GM21619 (cell line): ENCODE results near the gene NT5DC4.

Source experiments
- ATAC-seq: cut with Tn5 transposase; IDR thresholded peaks from one replicate; pipeline ENCODE4 v1.9.1; 2021; ENCODE audit not compliant: unreplicated experiment

NT5DC4 gene

GRCh38 chr2:112720785-112721184, at the start of gene NT5DC4:
Gene NT5DC4, plus strand, starts transcription at chr2:112721020. Its CDS starts 60 bp downstream, at chr2:112721080.
- no peak for ATAC-seq

- no peak for ATAC-seq
Measured at GRCh38 chr2:112671801-112672200, 49.0 kb upstream of the NT5DC4 start.

- no peak for ATAC-seq
Measured at GRCh38 chr2:112673008-112673407, 47.8 kb upstream of the NT5DC4 start.

GRCh38 chr2:112674229-112674628, 46.6 kb upstream of the NT5DC4 start:
- ATAC-seq: no peak

GRCh38 chr2:112679484-112679883, 41.3 kb upstream of the NT5DC4 start:
- ATAC-seq: no peak

GRCh38 chr2:112680666-112681101, 40.1 kb upstream of the NT5DC4 start:
- ATAC-seq: no peak

GRCh38 chr2:112682101-112682500, 38.7 kb upstream of the NT5DC4 start:
- no peak for ATAC-seq

- no peak for ATAC-seq
Measured at GRCh38 chr2:112683550-112684414, 37.0 kb upstream of the NT5DC4 start.

- no peak for ATAC-seq
Measured at GRCh38 chr2:112684415-112684775, 36.4 kb upstream of the NT5DC4 start.

- ATAC-seq: no peak
Measured at GRCh38 chr2:112685271-112685884, 35.4 kb upstream of the NT5DC4 start.

GRCh38 chr2:112686348-112687217, 34.2 kb upstream of the NT5DC4 start:
- no peak for ATAC-seq

GRCh38 chr2:112687522-112687921, 33.3 kb upstream of the NT5DC4 start:
- ATAC-seq: no peak

- ATAC-seq: no peak
Measured at GRCh38 chr2:112688086-112688880, 32.5 kb upstream of the NT5DC4 start.

GRCh38 chr2:112690853-112691401, 29.9 kb upstream of the NT5DC4 start:
- ATAC-seq: peak; percentile 36

- ATAC-seq: no peak
Measured at GRCh38 chr2:112691881-112692281, 28.9 kb upstream of the NT5DC4 start.

GRCh38 chr2:112692495-112692911, 28.3 kb upstream of the NT5DC4 start:
- ATAC-seq: peak; percentile 81

- no peak for ATAC-seq
Measured at GRCh38 chr2:112692918-112693317, 27.9 kb upstream of the NT5DC4 start.

GRCh38 chr2:112693596-112693995, 27.2 kb upstream of the NT5DC4 start:
- no peak for ATAC-seq

GRCh38 chr2:112694182-112694581, 26.6 kb upstream of the NT5DC4 start:
- no peak for ATAC-seq

GRCh38 chr2:112698834-112699515, 21.8 kb upstream of the NT5DC4 start:
- no peak for ATAC-seq
